HCT116 (cell line): Measurements from ENCODE around the gene EXOC6B. TPM values are rescaled to one million over a fixed set of nuclear protein-coding genes. Genes with fewer than 3 reads are reported as not detected.
A peak's percentile ranks its signal among the peaks of the same experiment; 100 is the strongest.

Source experiments
- ATAC-seq: fragments of 200-7000 bp; cut with Tn5 transposase; 2 replicates; pipeline ENCODE4 v1.9.1; 2020; ENCODE audit warnings: mild to moderate bottlenecking, moderate library complexity
- BruUV-seq: library from RNA; stranded (reverse); fragments of 400-500 nt; replicated peaks from 2 replicates; lab custom pipeline; 2021; lab: Mats Ljungman, UMichigan
- CTCF ChIA-PET: fragments of 300-600 bp; sonication (Branson Sonifier 250); formaldehyde crosslinking; loops from one replicate; lab custom pipeline; 2021; ENCODE audit warnings: antibody characterized with exemption; lab: Charles Lee
- POLR2A ChIA-PET: fragments of 300-600, 350-600 bp; sonication (Branson Sonifier 250); formaldehyde crosslinking; loops from one replicate; lab custom pipeline; 2021; ENCODE audit warnings: antibody characterized with exemption; lab: Charles Lee
- RAD21 ChIA-PET, 2 experiments: fragments of 300-600 bp; sonication (Branson Sonifier 250); formaldehyde crosslinking; loops; one replicate each; lab custom pipeline; 2023; ENCODE audit warnings: low total read pairs in 2 of 2; ENCODE audit not compliant: uncharacterized antibody in 2 of 2, unreplicated experiment in 2 of 2, low non-redundant PET in 1 of 2; lab: Charles Lee
- DNase-seq: peaks from one replicate; pipeline ENCODE4 v3.0.0-alpha.2; 2010; ENCODE audit warnings: low read depth, low spot score
- H2AFZ ChIP-seq: fragments of 200-600 bp; shearing (Covaris generic), sonication (generic); 2 replicates; pipeline ENCODE4 v1.6.1; 2017; ENCODE audit warnings: low read depth, mixed run types, mixed read lengths, antibody characterized with exemption, low read length; ENCODE audit not compliant: poor library complexity, severe bottlenecking
- H3K27ac ChIP-seq: 2 replicates; pipeline ENCODE4 v1.5.1; 2012; ENCODE audit warnings: low read depth, low read length
- H3K27me3 ChIP-seq: fragments of 200-600 bp; sonication (generic); 2 replicates; pipeline ENCODE4 v1.6.1; 2016; ENCODE audit warnings: mixed run types, low read length, mixed read lengths; ENCODE audit not compliant: insufficient read depth
- H3K36me3 ChIP-seq, 2 experiments: fragments of 200-500 bp in 1 of 2; fragments of 200-600 bp in 1 of 2; sonication (Bioruptor generic) in 1 of 2; sonication (generic) in 1 of 2; 2 replicates each; pipeline versions ENCODE4 v1.5.1 to v1.6.1; 2014 to 2016; ENCODE audit warnings: low read length in 2 of 2, inconsistent platforms in 1 of 2, mixed read lengths in 1 of 2, mixed run types in 1 of 2; ENCODE audit not compliant: insufficient read depth in 2 of 2, control insufficient read depth in 1 of 2
- H3K4me1 ChIP-seq, 2 experiments: fragments of 200-600 bp in 1 of 2; sonication (generic) in 1 of 2; 2 replicates each; pipeline versions ENCODE4 v1.5.1 to v1.6.1; 2012 to 2017; ENCODE audit warnings: low read length in 2 of 2, inconsistent platforms in 1 of 2, mild to moderate bottlenecking in 1 of 2, mixed read lengths in 1 of 2, mixed run types in 1 of 2, moderate library complexity in 1 of 2; ENCODE audit not compliant: insufficient read depth in 2 of 2, control insufficient read depth in 1 of 2
- H3K4me2 ChIP-seq: fragments of 200-600 bp; sonication (generic); 2 replicates; pipeline ENCODE4 v1.6.1; 2017; ENCODE audit warnings: mixed run types, low read length, mixed read lengths
- H3K4me3 ChIP-seq, 2 experiments: fragments of 200-600 bp in 1 of 2; sonication (generic) in 1 of 2; replicated peaks in 1 of 2; 2 replicates each; pipeline ENCODE4 v1.5.1; 2011 to 2016; ENCODE audit warnings: low read length in 2 of 2, control low read depth in 1 of 2, low read depth in 1 of 2, mild to moderate bottlenecking in 1 of 2, mixed read lengths in 1 of 2, mixed run types in 1 of 2
- H3K79me2 ChIP-seq: fragments of 200-600 bp; sonication (generic); 2 replicates; pipeline ENCODE4 v1.6.1; 2017; ENCODE audit warnings: mild to moderate bottlenecking, mixed run types, low read length, moderate library complexity, mixed read lengths; ENCODE audit not compliant: insufficient read depth
- H3K9ac ChIP-seq: fragments of 200-600 bp; sonication (generic); 2 replicates; pipeline ENCODE4 v1.6.1; 2016; ENCODE audit warnings: low read length, mixed read lengths
- H3K9me2 ChIP-seq: fragments of 200-600 bp; sonication (generic), shearing (Covaris generic); 2 replicates; pipeline ENCODE4 v1.6.1; 2017; ENCODE audit warnings: mixed run types, mild to moderate bottlenecking, moderate library complexity; ENCODE audit not compliant: insufficient read depth
- H3K9me3 ChIP-seq, 2 experiments: fragments of 200-500 bp in 1 of 2; fragments of 200-600 bp in 1 of 2; sonication (Bioruptor generic) in 1 of 2; sonication (generic) in 1 of 2; 2 replicates each; pipeline ENCODE4 v1.6.1; 2014 to 2017; ENCODE audit warnings: low read length in 2 of 2, mixed read lengths in 2 of 2, inconsistent platforms in 1 of 2, low read depth in 1 of 2, mild to moderate bottlenecking in 1 of 2, mixed run types in 1 of 2, moderate library complexity in 1 of 2; ENCODE audit not compliant: control insufficient read depth in 1 of 2, insufficient read depth in 1 of 2
- H4K20me1 ChIP-seq: fragments of 200-600 bp; sonication (generic), shearing (Covaris generic); 2 replicates; pipeline ENCODE4 v1.6.1; 2017; ENCODE audit warnings: mixed run types, mild to moderate bottlenecking, moderate library complexity; ENCODE audit not compliant: insufficient read depth
- CEBPB ChIP-seq: IDR thresholded peaks from 2 replicates; pipeline ENCODE4 v1.6.1; 2012; ENCODE audit warnings: low read depth
- CTCF ChIP-seq, 3 experiments: fragments of 200-600 bp in 1 of 3; sonication (generic) in 1 of 3; IDR thresholded peaks in 2 of 3; conservative IDR thresholded peaks in 1 of 3; 2 replicates each; pipeline ENCODE4 v1.5.1; 2012 to 2017; ENCODE audit warnings: low read depth in 2 of 3, low read length in 2 of 3, antibody characterized with exemption in 1 of 3, borderline replicate concordance in 1 of 3, control low read depth in 1 of 3, mild to moderate bottlenecking in 1 of 3, mixed read lengths in 1 of 3, mixed run types in 1 of 3, moderate library complexity in 1 of 3; ENCODE audit not compliant: insufficient read depth in 1 of 3
- EGR1 ChIP-seq: IDR thresholded peaks from 2 replicates; pipeline ENCODE4 v1.6.1; 2012; ENCODE audit warnings: low read depth
- EZH2 ChIP-seq: fragments of 200-600 bp; sonication (generic); IDR thresholded peaks from 2 replicates; pipeline ENCODE4 v1.6.1; 2017; ENCODE audit warnings: antibody characterized with exemption, mixed run types
- FOSL1 ChIP-seq: IDR thresholded peaks from 2 replicates; pipeline ENCODE4 v1.6.1; 2012; ENCODE audit warnings: low read depth
- JUND ChIP-seq: IDR thresholded peaks from 2 replicates; pipeline ENCODE4 v1.6.1; 2012
- MAX ChIP-seq: IDR thresholded peaks from 2 replicates; pipeline ENCODE4 v1.6.1; 2012
- POLR2AphosphoS5 ChIP-seq: IDR thresholded peaks from 2 replicates; pipeline ENCODE4 v1.6.1; 2011; ENCODE audit warnings: mild to moderate bottlenecking, low read depth, low read length, moderate library complexity
- RAD21 ChIP-seq: IDR thresholded peaks from 2 replicates; pipeline ENCODE4 v1.6.1; 2012; ENCODE audit warnings: low read depth, mild to moderate bottlenecking
- SIN3A ChIP-seq: IDR thresholded peaks from 2 replicates; pipeline ENCODE4 v1.6.1; 2012; ENCODE audit warnings: low read depth
- SP1 ChIP-seq: IDR thresholded peaks from 2 replicates; pipeline ENCODE4 v1.6.1; 2012; ENCODE audit warnings: low read depth
- YY1 ChIP-seq: IDR thresholded peaks from 2 replicates; pipeline ENCODE4 v1.6.1; 2011; ENCODE audit warnings: low read length, low read depth, moderate library complexity, mild to moderate bottlenecking; ENCODE audit not compliant: insufficient replicate concordance; ENCODE audit errors: extremely low read depth
- ZFX ChIP-seq: fragments of 450-650 bp; IDR thresholded peaks from 2 replicates; pipeline ENCODE4 v1.6.1; 2017
- intact Hi-C: fragments of 100-400 bp; cut with micrococcal nuclease; formaldehyde crosslinking; loops from 2 replicates; pipeline ENCODE4 v1.10.0; 2022
- total RNA-seq: library from RNA; stranded (reverse); gene quantifications from one replicate; pipeline ENCODE4 v1.2.1, GENCODE V29; 2021; ENCODE audit not compliant: unreplicated experiment

Gene EXOC6B
- total RNA-seq, 1 experiment from 2014 or later, result 25.4 TPM

- Histone ChIP-seq H2AFZ (no peak overlapping the region), H3K4me3 (no peak overlapping the region), H3K9me2 (no peaks in the 10 kb centered on the region), H3K79me2 (no peaks in the 10 kb centered on the region), H3K9me3 (no peaks in the 10 kb centered on the region; a peak in 1 of 4 replicates), H3K4me1 (peaks cover 0 to 4% of the 10 kb centered on the region in 2 experiments; a peak in 1 of 4 replicates), H3K27ac (no peak overlapping the region), H3K36me3 (no peaks in the 10 kb centered on the region), H4K20me1 (no peaks in the 10 kb centered on the region; the same call in 1 of the 2 replicates), H3K4me2 (no peak overlapping the region), H3K9ac (no peak overlapping the region), H3K27me3 (no peaks in the 10 kb centered on the region)
- no TSS peak for BruUV-seq
- CTCF ChIA-PET, result interaction anchor here (1.2 to 1.5 kb wide), 2 partner anchors 83 to 85 kb away, joined by 3 to 4 read pairs; no protein-coding TSS in a partner anchor
- ATAC-seq, result no peak
- no peak for TF ChIP-seq JUND
- no peak for TF ChIP-seq SP1
- no peak for TF ChIP-seq YY1
- no peak for TF ChIP-seq POLR2AphosphoS5
- TF ChIP-seq EZH2, result no peak
- POLR2A ChIA-PET, result no interaction called here
- intact Hi-C loops, result loop anchor here (5.0 kb wide), 1 partner anchor 44 kb away; no protein-coding TSS in a partner anchor
- RAD21 ChIA-PET, result no interaction called here
- no peak for DNase-seq
These were observed 47.4 kb downstream of the EXOC6B start for GRCh38 chr2:72778410-72778809.

GRCh38 chr2:72770879-72771461 lies 54.9 kb downstream of the EXOC6B start:
- Histone ChIP-seq H3K79me2 (no peaks in the 10 kb centered on the region), H3K36me3 (no peaks in the 10 kb centered on the region), H3K9me2 (no peaks in the 10 kb centered on the region), H3K4me2 (no peak overlapping the region), H3K4me3 (no peak overlapping the region), H3K4me1 (0 out of 4 replicates have a peak, but pooled peaks cover 0 to 4% of the 10 kb centered on the region in 2 experiments), H3K9ac (no peak overlapping the region), H2AFZ (no peak overlapping the region), H3K27ac (no peak overlapping the region), H4K20me1 (no peaks in the 10 kb centered on the region; the same call in 1 of the 2 replicates), H3K27me3 (no peaks in the 10 kb centered on the region), H3K9me3 (peaks cover 0 to 4% of the 10 kb centered on the region in 2 experiments; a peak in 1 of 4 replicates)
- RAD21 ChIA-PET, result no interaction called here
- ATAC-seq (peak; percentile 72; the same call in 1 of the 2 replicates), DNase-seq (peak; percentile 56)
- POLR2A ChIA-PET, result no interaction called here
- CTCF ChIA-PET, result interaction anchor here (1.4 to 3.9 kb wide), 3 partner anchors 89 to 117 kb away, joined by 5 to 24 read pairs (median 23); partner anchors contain the start of gene SPR
- TF ChIP-seq POLR2AphosphoS5, result no peak
- TF ChIP-seq CTCF (IDR thresholded peaks at IDR 0.05 in 2 of 3, conservative IDR thresholded peaks at IDR 0.05 in 1 of 3; ENCODE audit: borderline replicate concordance in 1 of 3, insufficient read depth in 1 of 3, low read depth in 2 of 3, low read length in 2 of 3), result peak; percentile 68 to 88 (median 85)
- no peak for TF ChIP-seq EGR1
- no peak for TF ChIP-seq MAX
- 0 out of 2 replicates have a peak, but pooled peaks have one; percentile 36 for TF ChIP-seq CEBPB
- TF ChIP-seq ZFX, result no peak
- TF ChIP-seq YY1, result no peak
- no peak for TF ChIP-seq SIN3A
- no peak for TF ChIP-seq FOSL1
- TF ChIP-seq RAD21, result peak; percentile 93
- no peak for TF ChIP-seq SP1
- no peak for TF ChIP-seq EZH2
- intact Hi-C loops, result loop anchor here (1.0 to 5.0 kb wide), 3 partner anchors 88 to 406 kb away; partner anchors contain the start of gene SPR
- no TSS peak for BruUV-seq
